HG03196 (cell line): ENCODE data around the gene CSHL1.
"Not testable (repeated sequence)": the region's sequence is repeated elsewhere in the genome, so short reads cannot be mapped to it uniquely, and the experiment has no call there.

Experiments used
- ATAC-seq: cut with Tn5 transposase; IDR thresholded peaks from one replicate; pipeline ENCODE4 v1.9.1; 2021; ENCODE audit not compliant: unreplicated experiment

Gene CSHL1

GRCh38 chr17:63892316-63893037 is 18.6 kb downstream of the CSHL1 start:
- ATAC-seq = not testable (repeated sequence)

DNA sequence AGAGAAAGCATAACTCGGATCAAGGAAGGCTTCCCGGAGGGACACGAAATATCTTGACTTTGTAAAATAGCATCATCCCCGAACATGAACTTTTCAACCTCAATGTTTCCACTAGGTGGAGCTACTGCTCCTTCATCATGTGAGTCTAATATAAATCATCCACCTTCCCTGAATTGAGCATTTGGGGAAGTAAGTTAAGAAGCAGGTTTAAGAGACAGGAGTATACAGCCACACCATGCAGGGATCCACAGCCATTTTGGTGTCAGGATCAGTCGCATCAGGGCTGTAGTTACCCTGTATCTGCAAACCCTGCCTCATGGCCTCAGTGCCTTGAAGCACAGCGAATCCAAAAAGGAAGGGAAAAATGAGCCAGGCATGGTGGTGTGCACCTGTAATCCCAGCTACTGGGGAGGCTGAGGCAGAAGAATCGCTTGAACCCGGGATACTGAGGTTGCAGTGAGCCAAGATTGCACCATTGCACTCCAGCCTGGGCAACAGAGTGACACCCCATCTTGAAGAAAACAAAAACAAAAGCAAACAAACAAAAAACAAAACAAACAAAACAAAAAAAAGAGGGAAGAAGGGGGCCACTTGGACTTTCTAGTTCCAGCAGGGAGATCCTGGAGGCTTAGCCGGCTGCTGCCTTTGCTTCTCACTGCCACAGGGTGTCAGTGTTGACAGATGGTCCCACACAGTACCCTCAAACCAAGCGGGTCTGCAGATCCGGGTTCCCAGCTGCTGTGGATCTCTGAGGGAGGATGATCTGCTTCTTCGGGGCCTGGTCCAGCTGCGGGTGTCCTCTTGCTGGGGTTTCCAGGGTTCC is 21.8 kb downstream of the CSHL1 start:
- ATAC-seq = not testable (repeated sequence)

- ATAC-seq = not testable (repeated sequence)
Observed at GRCh38 chr17:63885119-63885518, 25.9 kb downstream of the CSHL1 start.

DNA sequence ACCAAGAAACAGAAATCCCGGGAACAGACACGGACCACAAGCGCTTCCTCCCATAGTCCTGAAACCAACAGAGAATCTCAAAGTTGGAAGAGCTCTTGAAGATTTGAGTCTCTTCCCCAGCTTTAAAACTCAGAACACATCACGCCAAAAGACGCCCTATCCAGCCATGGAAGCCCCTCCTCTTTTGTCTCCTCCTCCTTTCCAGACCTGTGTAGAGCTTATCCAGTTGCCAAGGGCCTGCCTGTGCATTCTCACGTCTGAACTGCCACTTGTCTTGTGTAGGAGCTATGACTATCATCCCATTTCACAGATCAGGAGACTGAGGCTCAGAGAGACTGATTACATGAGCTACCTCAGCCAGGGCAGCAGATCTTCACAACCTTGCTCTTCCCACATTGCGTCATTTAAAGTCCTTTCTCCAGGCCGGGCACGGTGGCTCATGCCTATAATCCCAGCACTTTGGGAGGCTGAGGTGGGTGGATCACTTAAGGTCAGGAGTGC is 28.4 kb downstream of the CSHL1 start:
- ATAC-seq = not testable (repeated sequence)

DNA sequence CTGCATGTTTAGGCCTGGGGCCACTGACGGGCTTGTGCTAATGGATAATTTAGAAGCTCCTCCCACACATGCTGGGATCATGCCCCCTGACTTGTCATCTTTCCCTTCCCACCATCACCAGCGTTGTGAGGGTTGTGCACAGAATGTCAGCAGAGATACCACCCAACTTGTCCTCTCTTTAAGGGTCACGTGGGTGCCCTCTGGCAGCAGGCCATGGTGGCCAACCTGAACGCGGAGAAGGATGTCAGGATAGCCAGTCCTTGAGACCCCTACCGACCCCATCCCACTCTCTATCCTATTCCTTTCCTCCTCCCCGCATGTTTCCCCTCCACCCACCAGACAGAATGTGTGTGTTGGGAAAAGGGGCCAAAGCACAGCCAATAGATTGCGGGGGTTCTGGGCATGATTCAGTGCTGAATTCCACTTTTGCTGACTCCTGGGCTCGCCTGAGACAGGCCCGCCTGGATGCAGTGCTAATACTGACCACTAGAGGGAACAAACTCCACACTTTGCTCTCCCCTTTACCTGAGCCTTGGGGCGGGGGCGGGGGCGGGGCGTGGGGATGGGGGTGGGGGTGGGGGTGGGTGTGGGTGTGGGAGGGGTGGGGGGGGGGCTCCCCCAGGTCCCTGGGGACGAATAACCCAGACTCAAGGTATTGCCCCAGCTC is 29.0 kb downstream of the CSHL1 start, which contains the start of gene GH2:
Gene GH2, minus strand, starts transcription at position 10 of the 667 bp plus-strand sequence. CDS start 143 bp downstream, outside the sequence.
- ATAC-seq = no peak

DNA sequence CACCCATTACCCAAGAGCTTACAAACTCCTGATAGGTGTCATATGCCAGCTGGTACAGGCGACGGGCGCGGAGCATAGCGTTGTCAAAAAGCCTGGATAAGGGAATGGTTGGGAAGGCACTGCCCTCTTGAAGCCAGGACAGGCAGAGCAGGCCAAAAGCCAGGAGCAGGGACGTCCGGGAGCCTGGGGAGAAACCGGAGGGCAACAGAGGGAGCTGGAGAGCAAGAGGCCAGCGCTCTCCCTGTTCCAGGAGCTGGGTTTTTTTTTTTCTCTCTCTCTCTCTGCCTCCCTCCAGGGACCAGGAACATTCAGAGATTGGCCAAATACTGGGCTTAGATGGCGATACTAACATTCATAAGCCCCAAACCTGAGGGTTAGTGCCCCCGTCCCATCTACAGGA is 29.7 kb downstream of the CSHL1 start:
- ATAC-seq = not testable (repeated sequence)

DNA sequence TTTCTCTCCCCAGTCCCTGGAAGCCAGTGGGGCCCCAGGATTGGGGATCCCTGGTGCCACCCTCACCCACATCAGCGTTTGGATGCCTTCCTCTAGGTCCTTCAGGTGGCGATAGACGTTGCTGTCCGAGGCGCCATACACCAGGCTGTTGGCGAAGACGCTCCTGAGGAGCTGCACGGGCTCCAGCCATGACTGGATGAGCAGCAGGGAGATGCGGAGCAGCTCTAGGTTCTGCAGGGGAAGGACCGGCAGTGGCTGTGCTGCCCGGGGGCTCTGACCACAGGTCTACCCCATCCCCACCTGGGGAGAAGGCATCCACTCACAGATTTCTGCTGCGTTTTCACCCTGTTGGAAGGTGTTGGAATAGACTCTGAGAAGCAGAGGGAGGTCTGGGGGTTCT is 30.4 kb downstream of the CSHL1 start:
- ATAC-seq = no peak

DNA sequence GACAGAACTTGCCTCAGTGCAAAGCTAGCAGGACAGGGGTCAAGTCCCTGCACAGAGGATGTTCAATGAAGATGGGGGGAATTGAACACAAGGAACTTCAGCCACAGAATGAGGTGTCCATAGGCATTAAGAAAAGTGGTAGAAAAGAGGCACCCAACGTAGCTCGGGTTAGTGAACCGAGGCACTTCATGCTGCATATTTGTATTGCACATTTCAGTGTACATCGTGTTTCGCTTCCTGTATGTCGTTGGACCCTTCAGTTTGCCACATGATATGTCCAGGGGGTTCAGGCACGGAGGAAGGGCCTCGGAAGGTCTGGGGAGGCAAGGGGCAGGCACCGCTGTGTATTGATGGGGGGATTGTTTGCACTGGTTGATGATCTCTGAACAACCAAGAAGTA is 32.6 kb downstream of the CSHL1 start:
- not testable (repeated sequence) for ATAC-seq

DNA sequence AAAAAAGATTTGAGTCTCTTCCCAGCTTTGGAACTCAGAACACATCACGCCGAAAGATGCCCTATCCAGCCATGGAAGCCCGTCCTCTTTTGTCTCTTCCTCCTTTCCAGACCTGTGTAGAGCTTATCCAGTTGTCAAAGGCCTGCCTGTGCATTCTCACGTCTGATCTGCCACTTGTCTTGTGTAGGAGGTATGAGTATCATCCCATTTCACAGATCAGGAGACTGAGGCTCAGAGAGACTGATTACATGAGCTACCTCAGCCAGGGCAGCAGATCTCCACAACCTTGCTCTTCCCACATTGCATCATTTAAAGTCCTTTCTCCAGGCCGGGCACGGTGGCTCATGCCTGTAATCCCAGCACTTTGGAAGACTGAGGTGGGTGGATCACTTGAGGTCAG is 36.4 kb downstream of the CSHL1 start:
- ATAC-seq = not testable (repeated sequence)

GRCh38 chr17:63874061-63874626 is 36.9 kb downstream of the CSHL1 start:
- ATAC-seq = not testable (repeated sequence)

DNA sequence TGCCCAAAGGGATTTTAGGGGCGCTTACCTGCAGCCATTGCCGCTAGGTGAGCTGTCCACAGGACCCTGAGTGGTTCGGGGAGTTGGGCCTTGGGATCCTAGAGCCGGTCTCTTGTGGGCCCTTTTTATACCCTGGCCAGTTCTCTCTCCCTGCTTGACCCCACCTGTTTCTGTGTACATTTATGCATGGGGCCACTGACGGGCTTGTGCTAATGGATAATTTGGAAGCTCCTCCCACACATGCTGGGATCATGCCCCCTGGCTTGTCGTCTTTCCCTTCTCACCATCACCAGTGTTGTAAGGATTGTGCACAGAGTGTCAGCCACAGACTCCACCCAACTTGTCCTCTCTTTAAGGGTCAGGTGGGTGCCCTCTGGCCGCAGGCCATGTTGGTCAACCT is 37.5 kb downstream of the CSHL1 start, which contains the start of gene CSH2:
Gene CSH2, minus strand, starts transcription at position 101 of the 400 bp plus-strand sequence. Its CDS starts 63 bp downstream, at position 38.
- not testable (repeated sequence) for ATAC-seq

GRCh38 chr17:63871646-63872365 is 39.3 kb downstream of the CSHL1 start:
- not testable (repeated sequence) for ATAC-seq

DNA sequence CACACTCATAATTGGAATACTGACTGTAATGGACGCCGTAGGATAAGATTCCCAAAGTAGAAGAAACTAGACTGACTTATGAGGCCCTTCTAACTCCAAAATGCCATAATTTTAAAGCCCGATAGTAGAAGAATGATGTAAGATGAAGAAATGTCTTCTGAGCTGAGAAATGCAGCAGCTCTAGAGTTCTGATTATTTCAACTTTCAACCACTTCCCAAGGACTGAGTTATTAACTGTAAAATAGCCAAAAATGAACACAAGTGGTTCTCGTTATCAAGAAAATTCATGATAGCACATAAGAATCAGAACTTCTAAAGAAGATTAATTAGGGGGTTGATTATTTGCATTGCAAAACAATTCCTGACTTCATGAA is 40.8 kb downstream of the CSHL1 start:
- ATAC-seq = not testable (repeated sequence)

DNA sequence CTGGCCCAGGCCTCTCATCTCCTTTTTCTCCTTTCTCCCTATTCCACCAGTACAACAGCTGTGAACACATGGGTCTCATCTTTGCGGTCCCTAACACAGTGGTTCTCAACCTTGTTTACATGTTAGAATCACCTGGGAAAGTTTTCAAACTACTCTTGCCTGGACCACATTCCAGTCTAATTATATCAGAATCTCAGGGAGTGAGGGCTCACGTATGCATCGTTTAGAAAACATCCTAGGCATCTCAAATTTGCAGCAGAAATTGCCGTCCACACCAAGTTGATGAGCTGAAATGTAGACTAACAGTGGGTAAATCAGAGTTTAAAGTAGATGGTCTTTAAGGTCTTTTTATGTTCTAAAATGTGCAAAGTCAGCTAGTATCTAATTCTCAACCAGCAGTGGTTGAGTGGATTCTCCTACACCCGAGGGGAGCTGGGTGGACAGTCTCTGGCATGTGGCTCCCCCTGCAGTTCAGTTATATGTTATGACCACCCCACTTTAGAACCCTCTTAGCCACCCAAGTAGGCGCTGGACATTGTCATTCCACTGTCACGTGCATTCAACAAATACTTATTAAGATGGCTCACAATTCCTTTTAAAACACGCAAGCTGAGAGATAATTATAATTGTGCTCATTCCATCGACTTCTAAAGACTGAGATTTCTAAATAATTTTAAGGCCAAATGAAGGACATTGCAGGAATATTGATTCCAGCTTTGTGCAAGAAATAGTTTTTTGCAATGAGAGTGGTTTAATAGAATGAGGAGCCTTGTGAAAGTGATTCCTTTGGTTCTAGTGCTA is 41.4 kb downstream of the CSHL1 start:
- ATAC-seq = not testable (repeated sequence)

DNA sequence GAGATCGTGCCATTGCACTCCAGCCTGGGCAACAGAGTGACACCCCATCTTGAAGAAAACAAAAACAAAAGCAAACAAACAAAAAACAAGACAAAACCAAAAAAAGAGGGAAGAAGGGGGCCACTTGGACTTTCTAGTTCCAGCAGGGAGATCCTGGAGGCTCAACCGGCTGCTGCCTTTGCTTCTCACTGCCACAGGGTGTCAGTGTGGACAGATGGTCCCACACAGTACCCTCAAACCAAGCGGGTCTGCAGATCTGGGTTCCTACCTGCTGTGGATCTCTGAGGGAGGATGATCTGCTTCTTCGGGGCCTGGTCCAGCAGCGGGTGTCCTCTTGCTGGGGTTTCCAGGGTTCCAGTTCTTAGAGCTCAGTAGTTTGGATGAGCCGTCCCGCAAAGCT is 44.4 kb downstream of the CSHL1 start:
- ATAC-seq = not testable (repeated sequence)
